Stimulated activated CD8-positive, alpha-beta memory T cell treated with anti-CD3 and anti-CD28 coated beads, Interleukin-4, amount 100 ng/mL, for 24 hours (primary cell): ENCODE measurements around the gene MCUB.

Experiments used
- DNase-seq: peaks from one replicate; pipeline ENCODE4 v3.0.0-alpha.2; 2020; ENCODE audit warnings: low read depth

Gene MCUB

GRCh38 chr4:109729718-109730618 is 169.9 kb downstream of the MCUB start, which contains the start of gene PLA2G12A:
Gene PLA2G12A (minus strand): TSS chr4:109730070. CDS start chr4:109729809, 261 bp downstream.
- peak; percentile 56 for DNase-seq

DNA sequence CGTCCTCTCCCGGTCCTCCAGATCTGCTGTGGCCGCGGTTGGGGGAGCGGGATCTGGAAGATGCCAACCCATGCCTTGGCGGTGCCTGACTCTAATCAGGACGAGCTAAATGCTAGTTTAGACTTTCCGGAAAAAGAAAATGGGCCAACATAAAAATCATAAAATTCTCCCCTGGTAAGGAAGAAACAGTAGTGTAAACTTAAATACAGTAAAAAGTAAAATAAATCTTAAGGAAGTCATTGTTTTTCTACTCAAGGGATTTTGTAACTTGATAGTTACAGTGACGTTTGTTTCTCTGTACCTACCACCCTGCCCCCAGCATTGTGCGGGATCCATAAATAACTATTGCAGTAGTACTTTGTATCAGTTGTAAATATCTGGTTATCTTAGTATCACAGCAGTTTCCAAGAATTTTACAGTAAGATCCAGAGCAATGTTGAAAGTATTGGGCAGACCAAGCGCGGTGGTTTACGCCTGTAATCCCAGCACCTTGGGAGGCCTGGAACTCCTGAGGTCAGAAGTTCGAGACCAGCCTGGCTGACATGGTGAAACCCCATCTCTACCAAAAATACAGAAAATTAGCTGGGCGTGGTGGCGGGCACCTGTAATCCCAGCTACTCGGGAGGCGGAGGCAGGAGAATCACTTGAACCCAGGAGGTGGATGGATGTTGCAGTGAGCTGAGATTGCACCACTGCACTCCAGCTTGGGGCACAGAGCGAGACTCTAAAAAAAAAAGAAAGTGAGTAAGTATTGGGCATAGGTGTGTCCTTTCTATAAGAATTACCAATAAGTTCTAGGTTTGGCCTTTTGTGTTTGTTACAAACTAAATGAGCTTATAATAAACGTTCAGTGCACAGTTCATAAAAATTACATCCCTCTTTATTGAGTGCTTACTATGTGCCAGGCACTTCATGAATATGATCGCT is 170.8 kb downstream of the MCUB start:
- DNase-seq, result no peak

- DNase-seq, result no peak
These were observed 173.7 kb downstream of the MCUB start for GRCh38 chr4:109733728-109734127.

GRCh38 chr4:109735566-109736365 is 175.7 kb downstream of the MCUB start:
- no peak for DNase-seq
